Raji (cell line): ENCODE data around the gene PEX14.

Source experiments
- POLR2A ChIP-seq: IDR thresholded peaks from 2 replicates; pipeline ENCODE4 v1.6.1; 2011; ENCODE audit warnings: low read depth, low read length, control low read depth; ENCODE audit not compliant: insufficient read depth

PEX14 gene

GRCh38 chr1:10507111-10507879 lies 32.5 kb downstream of the PEX14 start:
- no peak for TF ChIP-seq POLR2A

- no peak for TF ChIP-seq POLR2A
Observed at GRCh38 chr1:10508511-10508951, 33.8 kb downstream of the PEX14 start.

- TF ChIP-seq POLR2A, result no peak
Observed at GRCh38 chr1:10509809-10510509, 35.2 kb downstream of the PEX14 start.

- no peak for TF ChIP-seq POLR2A
Observed at GRCh38 chr1:10510520-10511493, 36.1 kb downstream of the PEX14 start.

GRCh38 chr1:10511494-10511885 lies 36.7 kb downstream of the PEX14 start:
- no peak for TF ChIP-seq POLR2A

GRCh38 chr1:10513199-10513598 lies 38.4 kb downstream of the PEX14 start:
- TF ChIP-seq POLR2A, result no peak

GRCh38 chr1:10514490-10515235 lies 39.9 kb downstream of the PEX14 start:
- TF ChIP-seq POLR2A, result no peak

- no peak for TF ChIP-seq POLR2A
Observed at GRCh38 chr1:10515301-10515975, 40.7 kb downstream of the PEX14 start.

GRCh38 chr1:10515976-10516750 lies 41.4 kb downstream of the PEX14 start:
- no peak for TF ChIP-seq POLR2A

GRCh38 chr1:10516925-10517676 lies 42.4 kb downstream of the PEX14 start:
- TF ChIP-seq POLR2A, result no peak

GRCh38 chr1:10517677-10517982 lies 42.9 kb downstream of the PEX14 start:
- no peak for TF ChIP-seq POLR2A

GRCh38 chr1:10519016-10519417 lies 44.3 kb downstream of the PEX14 start:
- TF ChIP-seq POLR2A, result no peak

- no peak for TF ChIP-seq POLR2A
Observed at GRCh38 chr1:10520497-10520896, 45.7 kb downstream of the PEX14 start.
